MM.1S (cell line): ENCODE data around the gene PRKAG2.

Source experiments
- EZH2 ChIP-seq: fragments of 300-600 bp; sonication (generic); optimal IDR thresholded peaks from 2 replicates; pipeline ENCODE3; 2017; ENCODE audit warnings: low read depth, mild to moderate bottlenecking, antibody characterized with exemption, low read length, mixed read lengths
- TF ChIP-seq, protein P1 (sequence below): fragments of 300-600 bp; sonication (generic); IDR thresholded peaks from 2 replicates; pipeline ENCODE4 v1.5.1; 2016; ENCODE audit warnings: antibody characterized with exemption, low read length, mixed read lengths

DNA sequence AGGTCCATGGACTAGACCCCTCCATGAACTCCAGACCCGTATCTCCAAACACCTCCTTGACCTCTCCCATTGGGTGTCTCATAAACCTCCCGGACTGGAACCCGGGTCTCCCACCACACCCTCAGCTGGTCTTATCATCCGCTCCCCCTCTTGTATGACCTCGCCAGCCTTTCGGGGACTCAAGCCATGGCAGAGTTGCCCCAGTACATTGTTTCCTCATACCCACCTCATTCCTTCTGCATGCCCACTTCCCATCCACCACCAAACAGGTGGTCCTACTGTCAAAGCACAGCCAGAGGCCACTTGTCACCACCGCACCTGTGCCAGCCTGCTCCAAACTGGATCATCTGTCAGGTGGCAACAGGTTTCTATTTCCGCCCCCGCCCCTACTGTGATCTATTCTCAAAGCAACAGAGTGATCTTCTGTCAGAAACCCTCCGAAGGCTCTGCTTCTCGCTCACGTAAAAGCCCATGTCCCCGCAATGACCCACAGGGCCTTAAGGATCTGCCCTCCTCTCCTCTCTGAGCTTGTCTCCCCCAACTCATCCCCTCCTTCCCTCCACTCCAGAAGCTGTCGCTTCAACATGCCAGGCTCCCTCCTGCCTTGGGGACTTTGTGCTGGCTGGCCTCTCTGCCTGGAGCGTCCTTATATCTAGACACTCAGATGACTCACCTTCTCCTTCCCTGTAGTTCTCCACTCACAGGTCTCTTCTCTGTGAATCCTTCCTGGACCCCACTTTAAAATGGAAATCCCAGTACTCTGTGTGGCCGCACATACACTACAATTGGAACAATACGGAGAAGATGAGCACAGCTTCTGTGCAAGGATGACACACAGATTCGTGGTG is 22.8 kb upstream of the PRKAG2 start:
- TF ChIP-seq, protein P1, sequence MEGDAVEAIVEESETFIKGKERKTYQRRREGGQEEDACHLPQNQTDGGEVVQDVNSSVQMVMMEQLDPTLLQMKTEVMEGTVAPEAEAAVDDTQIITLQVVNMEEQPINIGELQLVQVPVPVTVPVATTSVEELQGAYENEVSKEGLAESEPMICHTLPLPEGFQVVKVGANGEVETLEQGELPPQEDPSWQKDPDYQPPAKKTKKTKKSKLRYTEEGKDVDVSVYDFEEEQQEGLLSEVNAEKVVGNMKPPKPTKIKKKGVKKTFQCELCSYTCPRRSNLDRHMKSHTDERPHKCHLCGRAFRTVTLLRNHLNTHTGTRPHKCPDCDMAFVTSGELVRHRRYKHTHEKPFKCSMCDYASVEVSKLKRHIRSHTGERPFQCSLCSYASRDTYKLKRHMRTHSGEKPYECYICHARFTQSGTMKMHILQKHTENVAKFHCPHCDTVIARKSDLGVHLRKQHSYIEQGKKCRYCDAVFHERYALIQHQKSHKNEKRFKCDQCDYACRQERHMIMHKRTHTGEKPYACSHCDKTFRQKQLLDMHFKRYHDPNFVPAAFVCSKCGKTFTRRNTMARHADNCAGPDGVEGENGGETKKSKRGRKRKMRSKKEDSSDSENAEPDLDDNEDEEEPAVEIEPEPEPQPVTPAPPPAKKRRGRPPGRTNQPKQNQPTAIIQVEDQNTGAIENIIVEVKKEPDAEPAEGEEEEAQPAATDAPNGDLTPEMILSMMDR, result no peak
- TF ChIP-seq EZH2, result no peak
